Measurements from ENCODE around the gene CASQ2.

The CASQ2 gene

DNA sequence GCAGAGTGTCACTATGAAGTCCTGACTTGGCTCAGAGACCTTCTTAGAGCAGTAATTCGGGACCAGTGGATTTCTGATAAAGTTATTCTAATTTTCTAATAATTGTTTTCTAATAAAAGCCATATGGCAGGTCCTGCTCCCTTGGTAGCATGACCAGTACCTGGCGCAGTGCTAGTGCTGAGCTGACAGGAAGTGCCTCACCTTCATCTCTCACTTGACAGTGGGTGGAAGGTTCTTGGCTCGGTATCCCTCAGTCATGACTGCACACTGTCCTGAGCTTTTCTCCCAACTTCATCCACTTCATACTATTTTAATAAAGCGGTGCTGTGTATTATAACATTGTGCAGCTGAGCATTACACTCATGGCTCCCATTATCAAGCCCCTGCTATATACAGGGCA is 112.6 kb downstream of the CASQ2 start:
- DNase-seq: no peak

DNA sequence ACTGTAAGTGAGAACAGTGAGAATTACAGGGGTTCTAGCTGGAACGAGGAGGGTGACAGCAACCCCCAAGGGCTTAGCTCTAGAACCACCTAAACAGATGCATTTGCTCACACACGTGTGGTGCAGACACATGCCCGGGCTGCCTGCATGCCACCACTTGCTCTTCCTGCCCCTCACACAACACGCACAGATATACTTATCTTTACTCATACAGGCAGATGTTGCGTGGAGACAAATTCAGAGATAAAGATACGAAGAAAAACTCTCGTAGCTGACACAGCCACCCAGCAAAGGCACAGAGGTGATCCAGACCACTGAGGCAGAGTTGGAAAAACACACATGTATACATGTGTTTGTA is 113.2 kb downstream of the CASQ2 start:
- DNase-seq: no peak

DNA sequence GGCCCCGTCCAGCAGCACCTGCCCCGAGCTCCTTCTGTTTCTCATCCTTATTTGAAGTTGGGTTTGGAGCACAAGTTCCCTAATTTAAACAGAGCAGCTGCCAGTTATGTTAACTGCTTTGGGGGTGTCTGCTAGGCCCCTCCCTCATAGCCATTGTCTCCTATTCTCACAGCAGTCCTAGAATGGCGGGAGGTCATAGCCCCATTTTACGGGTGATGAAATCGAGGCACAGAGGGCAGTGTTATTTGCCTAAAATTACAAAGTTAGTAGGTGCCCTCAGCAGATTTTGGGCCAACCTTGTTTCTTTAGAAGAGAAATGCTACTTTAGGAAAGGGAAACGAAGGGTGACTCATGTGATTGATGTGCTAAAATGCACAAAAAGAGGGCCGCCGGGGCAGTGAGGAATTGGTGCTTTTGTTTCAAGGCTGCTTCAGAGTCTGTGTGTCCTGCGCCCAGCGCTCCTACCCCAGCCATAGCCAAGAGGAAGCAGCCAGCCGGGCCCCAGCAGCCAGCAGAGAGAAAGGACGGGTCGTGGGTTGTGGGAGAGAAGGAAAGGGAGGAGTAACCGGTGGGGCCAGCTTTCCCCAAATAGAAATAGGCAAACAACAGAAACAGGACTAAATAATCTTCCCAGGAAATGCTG is 113.7 kb downstream of the CASQ2 start:
- no peak for DNase-seq

DNA sequence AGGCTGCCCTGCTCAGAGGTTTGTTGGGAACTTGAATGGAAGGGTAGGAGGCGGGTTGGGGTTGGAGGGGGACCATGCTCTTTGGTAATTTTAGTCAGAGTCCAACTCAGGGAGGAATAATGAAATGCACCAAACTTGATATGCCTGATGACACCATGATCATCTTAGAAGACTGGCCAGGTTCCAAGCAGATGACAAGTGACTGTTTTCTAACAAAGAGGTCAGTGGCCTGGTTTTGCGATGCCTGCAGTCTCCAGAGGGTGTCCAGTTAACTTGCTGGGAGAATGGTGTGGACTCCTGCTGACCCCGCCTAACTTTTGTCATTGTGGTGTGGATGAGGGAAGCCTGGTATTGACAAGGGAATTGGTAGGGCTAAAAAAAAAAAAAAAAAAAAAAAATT is 114.4 kb downstream of the CASQ2 start:
- DNase-seq: no peak

DNA sequence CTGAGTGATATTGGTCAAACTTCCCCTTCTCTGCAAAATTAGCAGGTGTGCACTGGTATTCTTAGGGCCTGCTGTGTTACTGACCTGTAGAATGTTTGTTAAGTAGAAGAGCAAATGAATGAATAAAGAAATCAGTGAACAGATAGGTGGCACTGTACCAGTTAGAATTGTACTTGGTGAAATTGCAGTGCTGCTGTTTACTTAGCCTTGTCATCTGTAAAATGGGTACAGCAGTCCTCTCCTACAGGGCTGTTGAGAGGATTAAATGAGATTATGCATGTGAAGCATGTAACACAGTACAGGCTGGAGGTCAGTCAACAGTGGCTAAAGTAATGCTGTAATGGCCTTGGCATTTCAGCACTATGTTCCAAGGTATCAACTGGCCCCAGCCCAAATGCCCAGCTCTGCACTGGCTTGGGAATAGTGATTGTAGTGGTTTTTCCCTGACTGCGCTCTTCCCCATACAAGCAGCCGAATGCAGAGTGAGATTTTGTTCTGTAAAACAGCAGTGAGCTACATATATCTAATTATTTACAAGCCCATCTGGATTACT is 116.2 kb downstream of the CASQ2 start:
- no peak for DNase-seq

DNA sequence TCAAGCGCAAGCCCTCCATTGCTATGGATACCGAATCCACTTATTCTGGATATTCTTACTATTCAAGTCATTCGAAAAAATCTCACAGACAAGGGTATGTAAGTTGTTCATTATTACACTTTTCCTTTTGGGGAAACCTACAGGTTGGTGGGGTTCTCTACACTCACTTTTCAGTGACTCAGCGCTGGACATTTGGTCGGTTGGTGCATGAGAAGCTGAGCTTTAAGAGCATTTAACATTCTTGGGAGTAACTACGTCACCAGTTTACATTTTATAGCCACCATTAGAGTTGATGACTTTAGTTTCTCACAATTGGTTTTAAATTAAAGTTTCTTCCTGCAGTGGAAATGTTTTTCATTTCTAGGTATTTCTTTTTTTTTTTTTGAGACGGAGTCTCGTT is 117.1 kb downstream of the CASQ2 start:
- no peak for DNase-seq

DNA sequence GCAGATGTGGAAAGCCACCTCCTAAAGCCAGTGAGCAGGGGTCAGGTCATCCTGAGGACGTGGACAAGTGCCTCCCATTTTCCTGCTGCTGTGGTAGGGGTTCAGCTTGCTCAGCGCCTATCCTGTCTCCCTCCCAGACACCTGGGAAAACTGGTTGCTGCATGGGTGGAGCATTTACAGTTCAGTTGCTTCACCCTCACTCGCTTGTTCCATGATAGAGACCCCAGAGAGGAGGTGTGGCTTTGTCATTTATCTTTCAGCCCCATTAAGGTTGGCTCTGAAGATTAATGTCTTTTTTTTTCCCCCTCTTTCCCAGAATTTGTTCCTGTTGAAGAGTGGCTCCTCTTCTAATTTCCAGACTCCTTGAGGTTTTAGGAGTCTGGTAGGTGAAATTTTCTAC is 117.6 kb downstream of the CASQ2 start:
- DNase-seq: no peak

Data from activated gamma-delta T cell treated with Interleukin-2 at 50 U/mL for 16 hours (primary cell).